ENCODE results near the gene SLC25A45. TPM values are rescaled to one million over a fixed set of nuclear protein-coding genes. Genes with fewer than 3 reads are reported as not detected.

The SLC25A45 gene
- polyA plus RNA-seq, 2 of the 4 experiments (the other 2 are of a cell fraction), result 3.1 to 8.1 TPM

DNA sequence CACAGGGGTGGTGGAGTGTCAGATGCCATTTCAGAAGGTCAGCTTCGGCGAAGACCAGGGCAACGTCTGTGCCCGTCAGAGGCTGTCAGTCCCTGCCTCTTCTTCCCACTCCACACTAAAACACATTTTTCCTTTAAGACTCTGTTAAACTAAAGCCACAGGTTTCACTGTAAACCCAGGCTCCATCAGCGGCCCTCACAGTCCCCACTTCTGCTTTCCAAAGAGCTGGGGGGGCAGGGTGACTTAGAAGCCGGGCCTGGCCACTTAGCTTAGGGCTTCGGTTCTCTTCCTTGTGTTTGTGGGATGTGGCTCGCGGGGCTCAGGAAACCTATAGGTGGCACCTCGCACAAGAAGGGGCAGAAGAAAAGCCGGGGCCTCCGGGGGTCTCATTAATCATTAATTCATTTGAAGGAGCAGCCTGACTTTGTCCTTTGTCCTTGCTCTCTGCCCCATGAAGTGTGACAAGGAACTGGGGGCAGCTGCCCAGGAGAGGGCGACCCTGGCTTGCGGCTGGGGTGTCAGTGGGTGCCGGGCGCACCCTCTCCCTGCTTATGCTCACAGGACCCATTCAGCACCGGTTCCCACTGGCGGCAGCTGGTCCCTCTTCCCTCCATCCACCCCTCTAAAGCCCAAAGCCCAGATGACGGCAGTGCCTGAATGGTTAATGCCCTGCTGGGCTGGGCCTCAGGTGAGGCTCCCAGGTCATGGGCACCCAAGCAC, 4.1 kb downstream of the SLC25A45 start (continued):
- TF ChIP-seq, protein P1, sequence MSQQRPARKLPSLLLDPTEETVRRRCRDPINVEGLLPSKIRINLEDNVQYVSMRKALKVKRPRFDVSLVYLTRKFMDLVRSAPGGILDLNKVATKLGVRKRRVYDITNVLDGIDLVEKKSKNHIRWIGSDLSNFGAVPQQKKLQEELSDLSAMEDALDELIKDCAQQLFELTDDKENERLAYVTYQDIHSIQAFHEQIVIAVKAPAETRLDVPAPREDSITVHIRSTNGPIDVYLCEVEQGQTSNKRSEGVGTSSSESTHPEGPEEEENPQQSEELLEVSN (IDR thresholded peaks at IDR 0.05; ENCODE audit: borderline replicate concordance, low read depth), result no peak
- TF ChIP-seq NFE2L2 (conservative IDR thresholded peaks at IDR 0.05; ENCODE audit: low read length) (no peak), POLR2AphosphoS2 (conservative IDR thresholded peaks at IDR 0.05; ENCODE audit: low read length) (no peak), HES2 (IDR thresholded peaks at IDR 0.05) (no peak), FOSL2 (IDR thresholded peaks at IDR 0.05) (no peak), FOSL2 (CRISPR knock-in tag; IDR thresholded peaks at IDR 0.05) (no peak), BHLHE40 (IDR thresholded peaks at IDR 0.05; ENCODE audit: low read depth, low read length) (no peak)

DNA sequence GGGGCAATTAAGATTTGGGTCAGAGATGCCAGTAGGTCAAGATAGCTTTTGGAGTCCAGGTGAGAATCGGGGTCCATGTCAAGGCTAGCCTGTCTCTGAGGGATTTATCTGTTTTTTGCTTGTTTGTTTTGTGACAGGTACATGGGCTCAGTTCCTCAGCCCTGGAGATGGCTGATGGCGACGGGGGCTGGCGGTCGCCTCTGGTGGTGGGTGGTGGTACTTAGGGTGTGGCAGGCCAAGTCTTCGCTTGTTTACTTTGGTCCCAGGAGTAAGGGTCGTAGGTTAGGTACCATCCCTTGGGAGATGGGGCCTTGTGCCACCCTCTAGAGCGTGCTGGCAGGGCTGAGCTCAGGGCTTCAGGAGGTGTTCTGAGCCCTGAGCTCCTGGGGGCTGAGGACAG, 4.7 kb downstream of the SLC25A45 start:
- FAIRE-seq (no peak), DNase-seq (ENCODE audit: low read depth in 1 of 2, low spot score in 1 of 2) (no peak), ATAC-seq (no peak)
- POLR2A ChIA-PET, result interaction anchor here (1.0 kb wide), 1 partner anchor 46 kb away, joined by 3 read pairs; no protein-coding TSS in a partner anchor
- peaks cover 48% of the 10 kb centered on the region for H3K4me1 ChIP-seq
- H3K9me3 ChIP-seq, result no peaks in the 10 kb centered on the region
- H3K4me2 ChIP-seq, result no peak overlapping the region
- H3K27ac ChIP-seq, result peak overlapping the region; percentile 11 to 93; a peak in 3 of 6 replicates
- WGBS (ENCODE audit: missing lambda C conversion rate), result 79% methylated on average over 8 of the region's 8 CpGs
- CTCF ChIA-PET, result interaction anchor here (1.2 to 14.2 kb wide), 6 partner anchors 10 to 132 kb away, joined by 3 to 208 read pairs (median 10); partner anchors contain the start of gene NEAT1
- H3K4me3 ChIP-seq, result no peak overlapping the region
- TF ChIP-seq CBX8 (IDR thresholded peaks at IDR 0.05), result no peak
- no peak for TF ChIP-seq HEYL (CRISPR knock-in tag; IDR thresholded peaks at IDR 0.05)
- TF ChIP-seq HDAC2 (IDR thresholded peaks at IDR 0.05), result no peak
- no peak for TF ChIP-seq NR3C1 (IDR thresholded peaks at IDR 0.05)
- TF ChIP-seq HOXA7 (CRISPR knock-in tag; IDR thresholded peaks at IDR 0.05), result no peak
- no peak for TF ChIP-seq TP53 (CRISPR knock-in tag; IDR thresholded peaks at IDR 0.05)
- no peak for TF ChIP-seq TFCP2L1 (CRISPR knock-in tag; IDR thresholded peaks at IDR 0.05)
- no peak for TF ChIP-seq EP300 (IDR thresholded peaks at IDR 0.05)
- TF ChIP-seq FOSL2 (IDR thresholded peaks at IDR 0.05), result no peak
- TF ChIP-seq FOSL2 (CRISPR knock-in tag; IDR thresholded peaks at IDR 0.05), result no peak
- no peak for TF ChIP-seq HOXB13 (CRISPR knock-in tag; IDR thresholded peaks at IDR 0.05; ENCODE audit: low read depth)
- TF ChIP-seq RCOR1 (IDR thresholded peaks at IDR 0.05; ENCODE audit: low read depth, low read length), result no peak
- no peak for TF ChIP-seq POLR2A (IDR thresholded peaks at IDR 0.05; ENCODE audit: low read length)
- TF ChIP-seq MAZ (IDR thresholded peaks at IDR 0.05; ENCODE audit: borderline replicate concordance, low read depth, low read length), result no peak
- TF ChIP-seq CHD2 (IDR thresholded peaks at IDR 0.05; ENCODE audit: low read length, partially characterized antibody), result no peak
- no peak for TF ChIP-seq PHF8 (IDR thresholded peaks at IDR 0.05; ENCODE audit: borderline replicate concordance, low read depth)
- TF ChIP-seq NPAS2 (CRISPR knock-in tag; IDR thresholded peaks at IDR 0.05; ENCODE audit: borderline replicate concordance), result no peak
- no peak for TF ChIP-seq GATA3 (IDR thresholded peaks at IDR 0.05; ENCODE audit: borderline replicate concordance)

GRCh38 chr11:65377036-65377435, 5.4 kb downstream of the SLC25A45 start:
- no peak for TF ChIP-seq BCL3 (IDR thresholded peaks at IDR 0.05)
- TF ChIP-seq KDM1A (IDR thresholded peaks at IDR 0.05; ENCODE audit: low read depth), result no peak
- no peak for TF ChIP-seq CEBPB (IDR thresholded peaks at IDR 0.05)
- no peak for TF ChIP-seq EHF (CRISPR knock-in tag; IDR thresholded peaks at IDR 0.05)
- no peak for TF ChIP-seq MAFK (IDR thresholded peaks at IDR 0.05; ENCODE audit: partially characterized antibody)
- no peak for TF ChIP-seq NPAS2 (CRISPR knock-in tag; IDR thresholded peaks at IDR 0.05; ENCODE audit: borderline replicate concordance)
- TF ChIP-seq CTCF (IDR thresholded peaks at IDR 0.05), result no peak
- TF ChIP-seq FOSL2 (IDR thresholded peaks at IDR 0.05), result no peak
- TF ChIP-seq FOSL2 (CRISPR knock-in tag; IDR thresholded peaks at IDR 0.05), result no peak
- TF ChIP-seq ESRRA (IDR thresholded peaks at IDR 0.05; ENCODE audit: borderline replicate concordance, low read length), result no peak
- no peak for TF ChIP-seq RNF2 (IDR thresholded peaks at IDR 0.05; ENCODE audit: borderline replicate concordance, low read depth)
- TF ChIP-seq CBX8 (IDR thresholded peaks at IDR 0.05), result no peak
- TF ChIP-seq GATA3 (IDR thresholded peaks at IDR 0.05; ENCODE audit: borderline replicate concordance), result no peak
- TF ChIP-seq POLR2A (IDR thresholded peaks at IDR 0.05; ENCODE audit: low read length), result no peak
- TF ChIP-seq, protein P2, sequence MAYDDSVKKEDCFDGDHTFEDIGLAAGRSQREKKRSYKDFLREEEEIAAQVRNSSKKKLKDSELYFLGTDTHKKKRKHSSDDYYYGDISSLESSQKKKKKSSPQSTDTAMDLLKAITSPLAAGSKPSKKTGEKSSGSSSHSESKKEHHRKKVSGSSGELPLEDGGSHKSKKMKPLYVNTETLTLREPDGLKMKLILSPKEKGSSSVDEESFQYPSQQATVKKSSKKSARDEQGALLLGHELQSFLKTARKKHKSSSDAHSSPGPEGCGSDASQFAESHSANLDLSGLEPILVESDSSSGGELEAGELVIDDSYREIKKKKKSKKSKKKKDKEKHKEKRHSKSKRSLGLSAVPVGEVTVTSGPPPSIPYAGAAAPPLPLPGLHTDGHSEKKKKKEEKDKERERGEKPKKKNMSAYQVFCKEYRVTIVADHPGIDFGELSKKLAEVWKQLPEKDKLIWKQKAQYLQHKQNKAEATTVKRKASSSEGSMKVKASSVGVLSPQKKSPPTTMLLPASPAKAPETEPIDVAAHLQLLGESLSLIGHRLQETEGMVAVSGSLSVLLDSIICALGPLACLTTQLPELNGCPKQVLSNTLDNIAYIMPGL (CRISPR knock-in tag; IDR thresholded peaks at IDR 0.05; ENCODE audit: borderline replicate concordance), result no peak
- 76% methylated on average over 6 of the region's 8 CpGs for WGBS (ENCODE audit: missing lambda C conversion rate)
- ChIA-PET CTCF (interaction anchor here (1.2 to 2.6 kb wide), 2 partner anchors 9 to 23 kb away, joined by 3 to 16 read pairs; no protein-coding TSS in a partner anchor), POLR2A (no interaction called here)
- H3K4me2 ChIP-seq, result no peak overlapping the region
- ATAC-seq (no peak), FAIRE-seq (no peak), DNase-seq (ENCODE audit: low read depth in 1 of 2, low spot score in 1 of 2) (no peak)
- peak overlapping the region in 1 of 2 experiments; percentile 93; a peak in 3 of 6 replicates for H3K27ac ChIP-seq
- no peaks in the 10 kb centered on the region for H3K9me3 ChIP-seq
- peaks cover 48% of the 10 kb centered on the region for H3K4me1 ChIP-seq
- no peak overlapping the region for H3K4me3 ChIP-seq

Measured in A549 (cell line).